B cell (primary cell): ENCODE measurements around the gene CHAF1A. TPM values are rescaled to one million over a fixed set of nuclear protein-coding genes. Genes with fewer than 3 reads are reported as not detected.

Experiments used
- ATAC-seq: fragments of 200-7000 bp; cut with Tn5 transposase; one replicate; pipeline ENCODE4 v1.10.0; 2021; ENCODE audit warnings: low read depth, mild to moderate bottlenecking, moderate number of reproducible peaks, moderate library complexity
- CTCF ChIA-PET: fragments of 350-600 bp; sonication (Branson Sonifier 250); formaldehyde crosslinking; loops from one replicate; lab custom pipeline; 2021; ENCODE audit warnings: antibody characterized with exemption, inconsistent platforms; lab: Charles Lee
- POLR2A ChIA-PET: fragments of 350-600 bp; sonication (Branson Sonifier 250); formaldehyde crosslinking; loops from one replicate; lab custom pipeline; 2021; ENCODE audit warnings: antibody characterized with exemption; lab: Charles Lee
- DNase-seq: peaks from one replicate; pipeline ENCODE4 v3.0.0; 2013
- H2AFZ ChIP-seq: 2 replicates; pipeline ENCODE4 v1.6.1; 2012; ENCODE audit warnings: mild to moderate bottlenecking, low read depth, low read length; ENCODE audit not compliant: insufficient read depth, poor library complexity, severe bottlenecking
- H3K27ac ChIP-seq, 2 donors: 1 replicate in 1 of 2; 2 replicates in 1 of 2; pipeline ENCODE4 v1.5.1; 2012 to 2013; ENCODE audit warnings: low read length in 2 of 2, mild to moderate bottlenecking in 2 of 2, moderate library complexity in 1 of 2
- H3K27me3 ChIP-seq, 4 experiments: fragments of 200-600 bp in 1 of 4; sonication (generic) in 1 of 4; replicated peaks in 1 of 4; 1 replicate in 2 of 4; 2 replicates in 2 of 4; pipeline versions ENCODE4 v1.6.1 to v1.7.0; 2013 to 2016; ENCODE audit warnings: low read length in 3 of 4, mild to moderate bottlenecking in 2 of 4, mixed read lengths in 1 of 4, moderate library complexity in 1 of 4; ENCODE audit not compliant: insufficient read depth in 4 of 4, control insufficient read depth in 3 of 4; ENCODE audit errors: control extremely low read depth in 1 of 4
- H3K36me3 ChIP-seq, 2 experiments: replicated peaks in 1 of 2; 1 replicate in 1 of 2; 2 replicates in 1 of 2; pipeline versions ENCODE4 v1.6.1 to v1.7.1; 2013; ENCODE audit warnings: low read length in 1 of 2; ENCODE audit not compliant: insufficient read depth in 2 of 2, control insufficient read depth in 1 of 2; ENCODE audit errors: control extremely low read depth in 1 of 2, extremely low read depth in 1 of 2
- H3K4me1 ChIP-seq, 2 donors: fragments of 200-600 bp in 1 of 2; sonication (generic) in 1 of 2; 1 replicate in 1 of 2; 2 replicates in 1 of 2; pipeline versions ENCODE4 v1.5.1 to v1.6.1; 2013 to 2017; ENCODE audit warnings: low read length in 2 of 2; ENCODE audit not compliant: control insufficient read depth in 2 of 2, insufficient read depth in 2 of 2
- H3K4me2 ChIP-seq: replicated peaks from 2 replicates; pipeline ENCODE3; 2012; ENCODE audit warnings: mild to moderate bottlenecking, low read depth, low read length; ENCODE audit not compliant: poor library complexity, severe bottlenecking
- H3K4me3 ChIP-seq, 5 experiments: fragments of 200-600 bp in 1 of 5; sonication (generic) in 1 of 5; 1 replicate in 3 of 5; 2 replicates in 2 of 5; pipeline versions ENCODE4 v1.5.1 to v1.7.0; 2011 to 2016; ENCODE audit warnings: low read length in 4 of 5, mild to moderate bottlenecking in 4 of 5, low read depth in 2 of 5, control low read depth in 1 of 5, moderate library complexity in 1 of 5; ENCODE audit not compliant: insufficient read depth in 1 of 5; ENCODE audit errors: control extremely low read depth in 1 of 5, extremely low read depth in 1 of 5
- H3K79me2 ChIP-seq: fragments of 200-600 bp; sonication (generic); one replicate; pipeline ENCODE4 v1.6.0; 2016; ENCODE audit warnings: low read length; ENCODE audit not compliant: control insufficient read depth, insufficient read depth
- H3K9ac ChIP-seq: fragments of 200-600 bp; sonication (generic); 2 replicates; pipeline ENCODE4 v1.6.1; 2017; ENCODE audit warnings: mild to moderate bottlenecking, low read length, moderate library complexity
- H3K9me3 ChIP-seq, 3 donors: one replicate each; pipeline versions ENCODE4 v1.6.1 to v1.7.1; 2013; ENCODE audit warnings: low read length in 2 of 3; ENCODE audit not compliant: control insufficient read depth in 2 of 3, insufficient read depth in 1 of 3; ENCODE audit errors: control extremely low read depth in 1 of 3
- H4K20me1 ChIP-seq: 2 replicates; pipeline ENCODE4 v1.6.0; 2012; ENCODE audit warnings: mild to moderate bottlenecking, low read length; ENCODE audit not compliant: insufficient read depth, control insufficient read depth, poor library complexity, severe bottlenecking
- H3K27ac Mint-ChIP-seq: one replicate; pipeline ENCODE4 v1.8.0; 2021; ENCODE audit warnings: mixed read lengths
- H3K27me3 Mint-ChIP-seq: one replicate; pipeline ENCODE4 v1.8.0; 2021; ENCODE audit warnings: mixed read lengths
- H3K4me1 Mint-ChIP-seq: one replicate; pipeline ENCODE4 v1.8.0; 2021; ENCODE audit warnings: mixed read lengths
- H3K4me3 Mint-ChIP-seq: one replicate; pipeline ENCODE4 v1.8.0; 2021; ENCODE audit warnings: mixed read lengths
- H3K9me3 Mint-ChIP-seq: one replicate; pipeline ENCODE4 v1.8.0; 2022; ENCODE audit warnings: mixed read lengths; ENCODE audit not compliant: insufficient read depth
- EZH2 ChIP-seq: IDR thresholded peaks from 2 replicates; pipeline ENCODE4 v1.6.1; 2012; ENCODE audit warnings: borderline replicate concordance, low read depth, mild to moderate bottlenecking, moderate library complexity, low read length; ENCODE audit not compliant: insufficient read depth, poor library complexity, severe bottlenecking
- WGBS: methylation state at CpG from one replicate; pipeline ENCODE4 v1.1.5; 2013; ENCODE audit warnings: missing lambda C conversion rate; ENCODE audit not compliant: insufficient coverage; 5-methylcytosine and 5-hydroxymethylcytosine counted together
- intact Hi-C: fragments of 100-400 bp; cut with micrococcal nuclease; formaldehyde crosslinking; loops from one replicate; pipeline ENCODE4 v1.10.0; 2022
- polyA plus RNA-seq: library from polyadenylated mRNA; depleted of rRNA; stranded (reverse); fragments of >200 nt; gene quantifications from 2 replicates; pipeline ENCODE4 v1.2.3, GENCODE V29; 2012
- total RNA-seq, 2 donors: library from RNA; stranded (reverse); fragments of 120-200 nt in 1 of 2; gene quantifications; 1 replicate in 1 of 2; 2 replicates in 1 of 2; pipeline versions ENCODE4 v1.2.3 to v1.2.4, GENCODE V29; 2013 to 2022
- TF ChIP-seq, protein P1 (sequence below): fragments of 200-600 bp; IDR thresholded peaks from one replicate; pipeline ENCODE4 v1.8.0; 2022; ENCODE audit warnings: antibody characterized with exemption, mild to moderate bottlenecking

Gene CHAF1A
- total and polyA plus RNA-seq, 2 donors (not counting 1 experiment from before 2014, with no cell fraction given): 15.1 to 19.7 TPM

DNA sequence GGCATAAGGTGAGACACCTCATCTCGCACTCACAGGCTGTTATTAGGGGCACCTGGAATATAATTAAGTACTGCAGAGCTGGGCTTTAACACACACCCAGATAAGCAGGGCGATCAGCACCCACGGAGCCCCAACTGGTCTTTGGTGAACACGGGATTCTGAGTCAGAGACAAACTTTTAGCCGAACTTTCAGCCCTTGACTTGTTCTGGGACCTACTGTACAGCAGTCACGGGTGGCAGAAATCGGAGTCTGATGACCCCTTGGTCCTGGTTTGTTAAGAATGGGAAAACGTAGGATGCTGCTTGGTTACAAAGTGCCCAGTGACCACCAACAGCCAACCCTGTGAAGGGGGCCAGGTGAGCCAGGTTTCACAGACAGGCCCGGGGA, 11.1 kb upstream of the CHAF1A start:
- intact Hi-C loops: no loop called here
- TF ChIP-seq, protein P1, sequence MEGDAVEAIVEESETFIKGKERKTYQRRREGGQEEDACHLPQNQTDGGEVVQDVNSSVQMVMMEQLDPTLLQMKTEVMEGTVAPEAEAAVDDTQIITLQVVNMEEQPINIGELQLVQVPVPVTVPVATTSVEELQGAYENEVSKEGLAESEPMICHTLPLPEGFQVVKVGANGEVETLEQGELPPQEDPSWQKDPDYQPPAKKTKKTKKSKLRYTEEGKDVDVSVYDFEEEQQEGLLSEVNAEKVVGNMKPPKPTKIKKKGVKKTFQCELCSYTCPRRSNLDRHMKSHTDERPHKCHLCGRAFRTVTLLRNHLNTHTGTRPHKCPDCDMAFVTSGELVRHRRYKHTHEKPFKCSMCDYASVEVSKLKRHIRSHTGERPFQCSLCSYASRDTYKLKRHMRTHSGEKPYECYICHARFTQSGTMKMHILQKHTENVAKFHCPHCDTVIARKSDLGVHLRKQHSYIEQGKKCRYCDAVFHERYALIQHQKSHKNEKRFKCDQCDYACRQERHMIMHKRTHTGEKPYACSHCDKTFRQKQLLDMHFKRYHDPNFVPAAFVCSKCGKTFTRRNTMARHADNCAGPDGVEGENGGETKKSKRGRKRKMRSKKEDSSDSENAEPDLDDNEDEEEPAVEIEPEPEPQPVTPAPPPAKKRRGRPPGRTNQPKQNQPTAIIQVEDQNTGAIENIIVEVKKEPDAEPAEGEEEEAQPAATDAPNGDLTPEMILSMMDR: no peak
- TF ChIP-seq EZH2: no peak
- peaks cover 99% of the 10 kb centered on the region for H3K79me2 ChIP-seq
- H3K4me3 Mint-ChIP-seq: no peak overlapping the region
- peaks cover 0 to 6% of the 10 kb centered on the region in 2 donors for H3K4me1 ChIP-seq
- ATAC-seq (no peak), DNase-seq (no peak)
- no peak overlapping the region for H3K4me2 ChIP-seq
- CTCF ChIA-PET: no interaction called here
- peaks cover 98% of the 10 kb centered on the region for H4K20me1 ChIP-seq
- H3K4me1 Mint-ChIP-seq: peaks cover 36% of the 10 kb centered on the region
- H2AFZ ChIP-seq: no peak overlapping the region
- H3K9me3 ChIP-seq: no peaks in the 10 kb centered on the region
- no peaks in the 10 kb centered on the region for H3K27me3 Mint-ChIP-seq
- H3K27ac ChIP-seq: no peak overlapping the region
- no peak overlapping the region for H3K4me3 ChIP-seq
- H3K9me3 Mint-ChIP-seq: no peaks in the 10 kb centered on the region
- H3K9ac ChIP-seq: no peak overlapping the region
- no peak overlapping the region for H3K27ac Mint-ChIP-seq
- POLR2A ChIA-PET: no interaction called here
- 83% methylated on average over 6 of the region's 9 CpGs for WGBS
- peaks cover 1 to 41% of the 10 kb centered on the region in 2 experiments for H3K36me3 ChIP-seq
- H3K27me3 ChIP-seq: no peaks in the 10 kb centered on the region

DNA sequence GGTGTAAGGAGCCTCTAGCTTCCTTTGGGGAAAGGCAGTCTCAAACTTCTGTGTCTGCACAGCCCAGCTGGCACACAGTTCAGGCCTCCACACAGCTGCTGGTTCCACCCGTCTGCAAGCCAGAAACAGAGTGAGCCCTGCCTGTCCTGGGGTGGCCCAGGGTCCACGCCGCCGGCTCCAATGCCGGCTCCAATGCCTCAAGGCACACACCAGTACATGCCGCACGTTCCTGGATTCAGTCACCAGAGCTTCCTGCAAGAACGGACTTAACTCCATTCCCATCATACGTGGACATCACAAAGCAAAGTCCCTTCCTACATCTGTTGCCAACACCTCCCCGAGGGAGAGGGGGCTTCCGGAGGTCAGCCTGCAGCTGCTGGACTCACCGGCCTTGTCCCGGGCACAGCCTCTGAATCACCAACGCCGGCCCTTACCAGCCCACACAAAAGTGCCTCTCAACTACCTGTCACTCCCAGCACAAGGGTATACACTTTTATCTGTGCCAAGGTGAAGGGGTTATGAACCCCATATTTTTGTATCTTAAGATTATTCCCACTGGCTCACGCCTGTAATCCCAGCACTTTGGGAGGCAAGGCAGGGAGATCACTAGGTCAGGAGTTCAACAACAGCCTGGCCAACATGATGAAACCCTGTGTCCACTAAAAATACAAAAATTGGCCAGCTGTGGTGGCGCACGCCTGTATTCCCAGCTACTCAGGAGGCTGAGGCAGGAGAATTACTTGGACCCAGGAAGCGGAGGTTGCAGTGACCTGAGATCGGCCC, 10.5 kb upstream of the CHAF1A start:
- H2AFZ ChIP-seq: no peak overlapping the region
- WGBS: 97% methylated on average over 15 of the region's 20 CpGs
- H4K20me1 ChIP-seq: peaks cover 97% of the 10 kb centered on the region
- Mint-ChIP-seq H3K27ac (no peak overlapping the region), H3K4me3 (no peak overlapping the region), H3K27me3 (no peaks in the 10 kb centered on the region), H3K4me1 (peaks cover 40% of the 10 kb centered on the region), H3K9me3 (no peaks in the 10 kb centered on the region)
- no peaks in the 10 kb centered on the region for H3K9me3 ChIP-seq
- no peak overlapping the region for H3K4me2 ChIP-seq
- no peak overlapping the region for H3K9ac ChIP-seq
- intact Hi-C loops: no loop called here
- ATAC-seq (no peak), DNase-seq (no peak)
- peaks cover 0 to 6% of the 10 kb centered on the region in 2 donors for H3K4me1 ChIP-seq
- H3K36me3 ChIP-seq: peaks cover 1 to 38% of the 10 kb centered on the region in 2 experiments
- TF ChIP-seq, protein P1: no peak
- TF ChIP-seq EZH2: no peak
- H3K27ac ChIP-seq: no peak overlapping the region
- H3K79me2 ChIP-seq: peaks cover 99% of the 10 kb centered on the region
- ChIA-PET CTCF (interaction anchor here (0.5 kb wide), 1 partner anchor 129 kb away, joined by 3 read pairs; no protein-coding TSS in a partner anchor), POLR2A (no interaction called here)
- no peaks in the 10 kb centered on the region for H3K27me3 ChIP-seq
- H3K4me3 ChIP-seq: no peak overlapping the region
